SIG-M5 treated with dmso at 0.1 percent for 504 hours (cell line): ENCODE data around the gene CLIP2.
"Not testable (repeated sequence)": the region's sequence is repeated elsewhere in the genome, so short reads cannot be mapped to it uniquely, and the experiment has no call there.

Source experiments
- DNase-seq: peaks from one replicate; lab custom pipeline; 2025; ENCODE audit not compliant: unreplicated experiment; lab: John Stamatoyannopoulos, UW

CLIP2 gene

GRCh38 chr7:74289018-74289658 is at the start of gene CLIP2:
Gene CLIP2 (plus strand): TSS chr7:74289407. CDS start chr7:74317547, 28,140 bp downstream.
- DNase-seq = peak; percentile 60

GRCh38 chr7:74240482-74240881 is 48.7 kb upstream of the CLIP2 start:
- DNase-seq = no peak

GRCh38 chr7:74242122-74242443 is 47.1 kb upstream of the CLIP2 start:
- no peak for DNase-seq

GRCh38 chr7:74246497-74246896 is 42.7 kb upstream of the CLIP2 start:
- no peak for DNase-seq

- no peak for DNase-seq
These were observed 41.1 kb upstream of the CLIP2 start for GRCh38 chr7:74248156-74248555.

- not testable (repeated sequence) for DNase-seq
These were observed 40.1 kb upstream of the CLIP2 start for GRCh38 chr7:74249058-74249457.

GRCh38 chr7:74252893-74253292 is 36.3 kb upstream of the CLIP2 start:
- DNase-seq = no peak

- no peak for DNase-seq
These were observed 35.9 kb upstream of the CLIP2 start for GRCh38 chr7:74253331-74253730.

GRCh38 chr7:74253835-74254128 is 35.4 kb upstream of the CLIP2 start:
- no peak for DNase-seq

- peak; percentile 93 for DNase-seq
These were observed 34.9 kb upstream of the CLIP2 start, which contains the start of gene RFC2 for GRCh38 chr7:74254129-74254857. Gene RFC2 (minus strand): TSS chr7:74254399. CDS start chr7:74254383, 16 bp downstream.

- DNase-seq = no peak
These were observed 34.3 kb upstream of the CLIP2 start for GRCh38 chr7:74254858-74255379.

GRCh38 chr7:74255461-74255860 is 33.7 kb upstream of the CLIP2 start:
- DNase-seq = not testable (repeated sequence)

GRCh38 chr7:74256491-74257408 is 32.5 kb upstream of the CLIP2 start:
- no peak for DNase-seq

GRCh38 chr7:74258639-74259038 is 30.6 kb upstream of the CLIP2 start:
- no peak for DNase-seq

- DNase-seq = no peak
These were observed 26.4 kb upstream of the CLIP2 start for GRCh38 chr7:74262639-74263398.

- no peak for DNase-seq
These were observed 25.6 kb upstream of the CLIP2 start for GRCh38 chr7:74263399-74264120.

GRCh38 chr7:74266191-74266963 is 22.8 kb upstream of the CLIP2 start:
- no peak for DNase-seq

- DNase-seq = no peak
These were observed 21.2 kb upstream of the CLIP2 start for GRCh38 chr7:74267756-74268565.
